ENCODE data around the gene MAST4. TPM values are rescaled to one million over a fixed set of nuclear protein-coding genes. Genes with fewer than 3 reads are reported as not detected.

MAST4 gene
- total and polyA plus RNA-seq, 2 donors (not counting 1 experiment from before 2014, with no cell fraction given), result 7.0 to 15.2 TPM

DNA sequence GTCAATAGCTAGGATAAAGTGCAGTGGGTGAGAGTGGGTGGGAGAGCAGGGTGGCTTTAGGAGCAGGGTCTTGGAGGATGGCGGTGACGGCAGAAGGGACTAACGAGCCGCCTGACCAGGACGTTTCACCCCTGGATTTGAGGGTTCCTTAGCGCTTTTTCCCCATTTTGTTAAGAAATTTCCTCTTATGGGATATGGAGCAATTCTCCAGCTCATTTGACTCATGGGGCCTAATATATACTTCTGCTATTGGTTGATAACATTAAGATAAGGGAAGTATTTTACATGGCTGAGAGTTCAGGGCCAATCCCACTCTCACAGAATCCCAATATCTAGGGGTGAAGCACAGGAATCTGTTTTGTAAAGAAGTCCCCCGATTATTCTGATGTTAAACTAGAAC, 582.8 kb downstream of the MAST4 start:
- Histone ChIP-seq H2AFZ (ENCODE audit: low read length) (no peak overlapping the region), H4K20me1 (ENCODE audit: control insufficient read depth, extremely low read depth, insufficient read depth, low read length) (no peaks in the 10 kb centered on the region), H3K9ac (ENCODE audit: insufficient read depth, low read length) (no peak overlapping the region), H3K4me3 (replicated peaks in 1 of 4; ENCODE audit: control extremely low read depth in 1 of 4, insufficient read depth in 1 of 4, low read depth in 3 of 4, low read length in 4 of 4) (no peak overlapping the region), H3K27me3 (ENCODE audit: control insufficient read depth, insufficient read depth, low read length) (no peaks in the 10 kb centered on the region), H3K27ac (ENCODE audit: insufficient read depth, low read length) (no peak overlapping the region), H3K4me1 (ENCODE audit: control insufficient read depth, extremely low read depth, insufficient read depth, low read length) (peaks cover 3% of the 10 kb centered on the region), H3K4me2 (ENCODE audit: extremely low read depth, insufficient read depth, low read length) (no peak overlapping the region), H3K79me2 (ENCODE audit: control insufficient read depth, insufficient read depth, low read length) (no peaks in the 10 kb centered on the region), H3K36me3 (ENCODE audit: control insufficient read depth, insufficient read depth, low read length) (no peaks in the 10 kb centered on the region), H3K9me3 (ENCODE audit: control insufficient read depth, insufficient read depth, low read depth, low read length) (no peaks in the 10 kb centered on the region)
- no peak for TF ChIP-seq EZH2 (IDR thresholded peaks at IDR 0.05; ENCODE audit: low read length, missing control alignments)
- TF ChIP-seq CTCF (conservative IDR thresholded peaks at IDR 0.05 in 1 of 2, IDR thresholded peaks at IDR 0.05 in 1 of 2; ENCODE audit: low read depth in 1 of 2, low read length in 2 of 2), result no peak
- no peak for DNase-seq (ENCODE audit: low read depth in 2 of 2)

DNA sequence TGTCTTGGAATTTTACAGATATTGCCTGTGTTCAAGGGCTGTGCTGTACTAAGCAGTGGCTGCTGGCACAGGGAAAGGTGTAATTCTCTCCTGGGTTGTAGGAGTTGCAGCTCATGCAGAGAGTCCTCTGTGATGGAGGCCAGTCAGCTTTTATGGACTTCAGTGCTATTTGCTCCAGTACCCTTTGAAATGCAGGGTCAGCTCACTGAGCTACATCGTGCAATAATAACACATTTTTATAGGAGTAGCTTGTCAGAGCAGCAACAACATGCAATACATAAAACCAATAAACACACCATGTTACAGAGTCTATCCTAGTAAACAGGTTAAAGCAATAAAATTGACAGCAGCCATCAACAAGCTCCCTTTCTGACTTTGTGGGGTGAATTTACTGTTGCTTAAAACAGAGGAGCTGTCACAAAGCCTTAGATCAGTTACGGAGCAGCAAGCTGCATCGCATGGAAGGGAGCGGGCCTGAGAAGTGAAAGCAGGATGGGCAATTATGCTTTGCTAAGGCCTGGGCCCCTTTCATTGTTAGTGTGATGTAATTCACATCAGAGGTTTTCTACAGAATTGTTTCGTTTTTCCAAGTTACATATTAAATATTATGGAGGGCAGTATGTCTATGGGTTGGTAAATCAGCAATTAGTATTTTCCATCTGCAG, 583.6 kb downstream of the MAST4 start:
- Histone ChIP-seq H3K4me3 (replicated peaks in 1 of 4; ENCODE audit: control extremely low read depth in 1 of 4, insufficient read depth in 1 of 4, low read depth in 3 of 4, low read length in 4 of 4) (no peak overlapping the region), H3K27me3 (ENCODE audit: control insufficient read depth, insufficient read depth, low read length) (no peaks in the 10 kb centered on the region), H3K9ac (ENCODE audit: insufficient read depth, low read length) (no peak overlapping the region), H3K9me3 (ENCODE audit: control insufficient read depth, insufficient read depth, low read depth, low read length) (no peaks in the 10 kb centered on the region), H3K4me1 (ENCODE audit: control insufficient read depth, extremely low read depth, insufficient read depth, low read length) (peaks cover 3% of the 10 kb centered on the region), H2AFZ (ENCODE audit: low read length) (no peak overlapping the region), H4K20me1 (ENCODE audit: control insufficient read depth, extremely low read depth, insufficient read depth, low read length) (no peaks in the 10 kb centered on the region), H3K36me3 (ENCODE audit: control insufficient read depth, insufficient read depth, low read length) (no peaks in the 10 kb centered on the region), H3K79me2 (ENCODE audit: control insufficient read depth, insufficient read depth, low read length) (no peaks in the 10 kb centered on the region), H3K27ac (ENCODE audit: insufficient read depth, low read length) (no peak overlapping the region), H3K4me2 (ENCODE audit: extremely low read depth, insufficient read depth, low read length) (no peak overlapping the region)
- no peak for DNase-seq (ENCODE audit: low read depth in 2 of 2)
- TF ChIP-seq CTCF (conservative IDR thresholded peaks at IDR 0.05 in 1 of 2, IDR thresholded peaks at IDR 0.05 in 1 of 2; ENCODE audit: low read depth in 1 of 2, low read length in 2 of 2) (no peak), EZH2 (IDR thresholded peaks at IDR 0.05; ENCODE audit: low read length, missing control alignments) (no peak)

- DNase-seq (ENCODE audit: low read depth in 2 of 2), result no peak
- H3K4me2 ChIP-seq (ENCODE audit: extremely low read depth, insufficient read depth, low read length), result no peak overlapping the region
Measured at GRCh38 chr5:67181648-67182221, 585.5 kb downstream of the MAST4 start.

More at GRCh38 chr5:67181648-67182221, 585.5 kb downstream of the MAST4 start:
- Histone ChIP-seq H3K9ac (ENCODE audit: insufficient read depth, low read length) (no peak overlapping the region), H3K79me2 (ENCODE audit: control insufficient read depth, insufficient read depth, low read length) (no peaks in the 10 kb centered on the region), H3K4me3 (replicated peaks in 1 of 4; ENCODE audit: control extremely low read depth in 1 of 4, insufficient read depth in 1 of 4, low read depth in 3 of 4, low read length in 4 of 4) (no peak overlapping the region), H3K36me3 (ENCODE audit: control insufficient read depth, insufficient read depth, low read length) (no peaks in the 10 kb centered on the region), H4K20me1 (ENCODE audit: control insufficient read depth, extremely low read depth, insufficient read depth, low read length) (no peaks in the 10 kb centered on the region), H2AFZ (ENCODE audit: low read length) (peak overlapping the region; percentile 1), H3K4me1 (ENCODE audit: control insufficient read depth, extremely low read depth, insufficient read depth, low read length) (peaks cover 3% of the 10 kb centered on the region), H3K9me3 (ENCODE audit: control insufficient read depth, insufficient read depth, low read depth, low read length) (no peaks in the 10 kb centered on the region), H3K27ac (ENCODE audit: insufficient read depth, low read length) (no peak overlapping the region), H3K27me3 (ENCODE audit: control insufficient read depth, insufficient read depth, low read length) (no peaks in the 10 kb centered on the region)
- no peak for TF ChIP-seq EZH2 (IDR thresholded peaks at IDR 0.05; ENCODE audit: low read length, missing control alignments)

Data from fibroblast of lung (primary cell).